HEK293T (cell line): ENCODE measurements around the gene MVB12A.

Experiments
- CTCF ChIA-PET: fragments of 350-600 bp; formaldehyde crosslinking; extraction: SDS; loops from one replicate; lab custom pipeline; 2021; ENCODE audit warnings: antibody characterized with exemption, inconsistent platforms; lab: Yijun Ruan, JAX
- POLR2A ChIA-PET: fragments of 350-600 bp; formaldehyde crosslinking; extraction: SDS; loops from one replicate; lab custom pipeline; 2020; ENCODE audit warnings: antibody characterized with exemption, inconsistent platforms; lab: Yijun Ruan, JAX
- DNase-seq: peaks from one replicate; pipeline ENCODE4 v3.0.0; 2012; ENCODE audit warnings: mixed read lengths; ENCODE audit errors: extremely low spot score
- ARNT ChIP-seq: fragments of 450-650 bp; IDR thresholded peaks from 2 replicates; pipeline ENCODE4 v1.6.1; 2017; ENCODE audit warnings: mild to moderate bottlenecking
- BHLHE40 ChIP-seq: fragments of 450-650 bp; IDR thresholded peaks from 2 replicates; pipeline ENCODE4 v1.6.1; 2016; ENCODE audit warnings: mild to moderate bottlenecking, moderate library complexity, borderline replicate concordance
- CTBP1 ChIP-seq: fragments of 450-650 bp; IDR thresholded peaks from 2 replicates; pipeline ENCODE4 v1.6.1; 2016; ENCODE audit warnings: borderline replicate concordance
- ELF4 ChIP-seq: fragments of 450-650 bp; IDR thresholded peaks from 2 replicates; pipeline ENCODE4 v1.6.1; 2017; ENCODE audit warnings: antibody characterized with exemption
- FOXA1 ChIP-seq: fragments of 450-650 bp; IDR thresholded peaks from 2 replicates; pipeline ENCODE4 v1.6.1; 2016; ENCODE audit warnings: mild to moderate bottlenecking
- FOXK2 ChIP-seq: fragments of 450-650 bp; IDR thresholded peaks from 2 replicates; pipeline ENCODE4 v1.6.1; 2016; ENCODE audit warnings: mild to moderate bottlenecking
- FOXM1 ChIP-seq: fragments of 450-650 bp; IDR thresholded peaks from 2 replicates; pipeline ENCODE4 v1.6.1; 2017; ENCODE audit warnings: mild to moderate bottlenecking, borderline replicate concordance
- HDGF ChIP-seq: fragments of 450-650 bp; IDR thresholded peaks from 2 replicates; pipeline ENCODE4 v1.6.1; 2017; ENCODE audit warnings: antibody characterized with exemption, borderline replicate concordance
- L3MBTL2 ChIP-seq: fragments of 450-650 bp; conservative IDR thresholded peaks from 2 replicates; pipeline ENCODE4 v1.6.1; 2016; ENCODE audit warnings: mild to moderate bottlenecking
- LEF1 ChIP-seq: fragments of 450-650 bp; IDR thresholded peaks from 2 replicates; pipeline ENCODE4 v1.6.1; 2017; ENCODE audit warnings: mild to moderate bottlenecking, borderline replicate concordance
- NFRKB ChIP-seq: fragments of 450-650 bp; IDR thresholded peaks from 2 replicates; pipeline ENCODE4 v1.6.1; 2016; ENCODE audit warnings: mild to moderate bottlenecking, moderate library complexity
- SP1 ChIP-seq: fragments of 450-650 bp; IDR thresholded peaks from 2 replicates; pipeline ENCODE4 v1.6.1; 2017
- SUZ12 ChIP-seq: fragments of 450-650 bp; IDR thresholded peaks from 2 replicates; pipeline ENCODE4 v1.6.1; 2016; ENCODE audit warnings: mild to moderate bottlenecking
- TARDBP ChIP-seq: fragments of 450-650 bp; IDR thresholded peaks from 2 replicates; pipeline ENCODE4 v1.6.1; 2016
- ZNF384 ChIP-seq: fragments of 450-650 bp; IDR thresholded peaks from 2 replicates; pipeline ENCODE4 v1.6.1; 2016
- TF ChIP-seq, protein P1 (sequence below): fragments of 450-650 bp; IDR thresholded peaks from 2 replicates; pipeline ENCODE4 v1.6.1; 2016

Gene MVB12A

GRCh38 chr19:17460372-17461230, 40.8 kb downstream of the MVB12A start, which contains the start of gene NXNL1:
Gene NXNL1 (minus strand): TSS chr19:17460926. CDS start chr19:17460869, 57 bp downstream.
- ChIA-PET CTCF (interaction anchor here (0.8 kb wide), 1 partner anchor 12 kb away, joined by 4 read pairs; the partner anchor contains the start of gene TMEM221), POLR2A (interaction anchor here (1.0 kb wide), 1 partner anchor 10 kb away, joined by 3 read pairs; no protein-coding TSS in a partner anchor)
- TF ChIP-seq SUZ12 (no peak), NFRKB (no peak)
- DNase-seq: no peak

- ChIA-PET POLR2A (interaction anchor here (1.1 kb wide), 1 partner anchor 47 kb away, joined by 3 read pairs; the partner anchor contains the start of gene MVB12A), CTCF (interaction anchor here (0.6 to 1.8 kb wide), 5 partner anchors 26 to 272 kb away, joined by 3 to 7 read pairs (median 3); partner anchors contain the start of gene BST2)
- DNase-seq: no peak
- TF ChIP-seq TARDBP: no peak
- no peak for TF ChIP-seq ZNF384
- TF ChIP-seq, protein P1, sequence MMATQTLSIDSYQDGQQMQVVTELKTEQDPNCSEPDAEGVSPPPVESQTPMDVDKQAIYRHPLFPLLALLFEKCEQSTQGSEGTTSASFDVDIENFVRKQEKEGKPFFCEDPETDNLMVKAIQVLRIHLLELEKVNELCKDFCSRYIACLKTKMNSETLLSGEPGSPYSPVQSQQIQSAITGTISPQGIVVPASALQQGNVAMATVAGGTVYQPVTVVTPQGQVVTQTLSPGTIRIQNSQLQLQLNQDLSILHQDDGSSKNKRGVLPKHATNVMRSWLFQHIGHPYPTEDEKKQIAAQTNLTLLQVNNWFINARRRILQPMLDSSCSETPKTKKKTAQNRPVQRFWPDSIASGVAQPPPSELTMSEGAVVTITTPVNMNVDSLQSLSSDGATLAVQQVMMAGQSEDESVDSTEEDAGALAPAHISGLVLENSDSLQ: no peak
- no peak for TF ChIP-seq ELF4
Observed at GRCh38 chr19:17466487-17466850, 46.6 kb downstream of the MVB12A start.

- ChIA-PET POLR2A (interaction anchor here (1.5 kb wide), 1 partner anchor 48 kb away, joined by 3 read pairs; the partner anchor contains the start of gene MVB12A), CTCF (no interaction called here)
- DNase-seq: no peak
- TF ChIP-seq ARNT (no peak), LEF1 (no peak), BHLHE40 (no peak), TARDBP (no peak), FOXA1 (no peak), CTBP1 (no peak), FOXM1 (no peak), SP1 (no peak), ZNF384 (no peak), NFRKB (no peak), HDGF (no peak), ELF4 (no peak), FOXK2 (no peak), SUZ12 (no peak)
Observed at GRCh38 chr19:17467471-17468301, 47.8 kb downstream of the MVB12A start.

DNA sequence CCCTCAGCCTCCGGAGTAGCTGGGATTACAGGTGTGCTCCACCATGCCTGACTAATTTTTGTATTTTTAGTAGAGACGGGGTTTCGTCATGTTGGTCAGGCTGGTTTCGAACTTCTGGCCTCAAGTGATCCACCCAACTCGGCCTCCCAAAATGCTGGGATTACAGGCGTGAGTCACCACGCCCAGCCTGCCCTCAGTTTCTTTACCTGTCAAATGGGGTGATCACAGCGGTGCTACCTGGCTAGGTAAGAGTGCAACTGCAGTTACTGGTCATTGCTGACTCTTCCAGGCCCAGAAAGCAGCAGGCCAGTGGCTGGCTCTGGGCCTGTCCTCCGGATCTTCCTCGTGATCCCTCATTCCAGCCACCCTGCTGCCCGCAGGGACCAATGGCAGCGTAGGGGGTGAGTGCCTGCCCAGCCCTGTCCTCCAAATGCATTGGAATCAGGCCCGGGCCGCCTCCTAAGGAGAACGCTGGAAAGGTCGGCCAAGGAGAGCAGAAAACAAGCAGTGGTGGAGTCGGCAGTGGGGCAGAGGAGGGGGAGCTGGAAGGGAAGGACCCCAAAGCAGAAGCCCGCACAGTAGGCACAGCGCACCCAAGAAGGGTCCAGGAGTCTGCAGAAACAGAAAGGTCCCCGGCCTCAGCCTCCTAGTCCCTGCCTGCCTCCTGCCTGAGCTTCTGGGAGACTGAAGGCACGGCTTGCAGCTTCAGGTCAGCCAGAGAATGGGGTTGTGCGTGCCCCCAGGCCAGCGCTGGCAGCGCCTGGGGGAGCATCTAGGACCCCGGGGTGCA, 48.6 kb downstream of the MVB12A start:
- CTCF ChIA-PET: no interaction called here
- DNase-seq: no peak
- POLR2A ChIA-PET: interaction anchor here (1.5 kb wide), 1 partner anchor 49 kb away, joined by 3 read pairs; the partner anchor contains the start of gene MVB12A
- TF ChIP-seq CTBP1 (no peak), SUZ12 (no peak)

DNA sequence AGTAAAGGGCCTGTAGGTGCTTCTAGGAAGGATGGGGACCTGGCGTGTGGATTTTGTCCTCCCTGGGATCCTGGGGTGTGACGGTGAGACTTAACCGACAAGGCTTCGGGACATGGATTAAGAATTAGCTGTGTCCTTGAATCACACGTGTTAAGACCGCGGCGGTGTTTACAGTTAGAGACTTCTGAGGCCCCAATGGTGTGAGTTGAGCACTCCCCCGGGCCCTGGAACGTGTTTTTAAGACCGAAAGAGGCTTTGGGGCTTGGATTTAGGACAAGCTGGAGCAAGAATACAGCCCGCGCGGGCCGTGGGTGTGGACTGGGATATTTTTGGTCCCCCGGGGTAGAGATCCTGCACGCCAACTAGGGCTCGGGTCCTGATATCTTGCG, 49.2 kb downstream of the MVB12A start:
- POLR2A ChIA-PET: no interaction called here
- CTCF ChIA-PET: no interaction called here

More for the DNA sequence above, 49.2 kb downstream of the MVB12A start:
- TF ChIP-seq FOXK2: no peak
- TF ChIP-seq ELF4: no peak
- no peak for TF ChIP-seq BHLHE40
- TF ChIP-seq HDGF: no peak
- TF ChIP-seq ARNT: no peak
- no peak for TF ChIP-seq SP1
- TF ChIP-seq LEF1: no peak
- no peak for TF ChIP-seq FOXM1
- no peak for TF ChIP-seq TARDBP
- no peak for TF ChIP-seq CTBP1
- TF ChIP-seq, protein P1: no peak
- no peak for TF ChIP-seq NFRKB
- TF ChIP-seq FOXA1: no peak
- no peak for TF ChIP-seq SUZ12
- no peak for TF ChIP-seq ZNF384
- no peak for TF ChIP-seq L3MBTL2
- no peak for DNase-seq
